ENCODE measurements around the gene SF3B6.
"Not testable (repeated sequence)": the region's sequence is repeated elsewhere in the genome, so short reads cannot be mapped to it uniquely, and the experiment has no call there.

The SF3B6 gene

GRCh38 chr2:24050041-24050979 is 25.8 kb downstream of the SF3B6 start:
- DNase-seq (ENCODE audit: low spot score) = no peak

GRCh38 chr2:24049485-24050021 is 26.6 kb downstream of the SF3B6 start, which contains the start of gene FKBP1B:
TSS of gene FKBP1B (plus strand) at chr2:24049741. CDS start at chr2:24049850, 109 bp downstream.
- DNase-seq (ENCODE audit: low spot score) = no peak

GRCh38 chr2:24048769-24049484 is 27.2 kb downstream of the SF3B6 start:
- DNase-seq (ENCODE audit: low spot score) = no peak

DNA sequence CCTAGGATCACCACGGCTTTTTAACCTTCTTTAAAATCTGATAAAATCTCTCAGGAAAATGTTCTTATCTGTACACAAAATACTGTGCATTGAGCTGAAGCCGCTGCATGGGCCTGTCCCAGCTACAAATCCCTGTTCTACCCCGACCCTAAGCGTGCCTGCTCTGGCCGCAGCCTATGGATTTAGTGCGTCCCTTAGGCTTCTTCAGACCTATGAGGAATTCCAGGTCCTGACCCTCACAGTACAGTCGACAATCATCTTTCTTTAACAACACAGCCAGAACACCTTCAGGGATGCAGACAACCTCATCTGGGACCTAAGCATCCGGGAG is 28.5 kb downstream of the SF3B6 start:
- DNase-seq (ENCODE audit: low spot score) = no peak

DNA sequence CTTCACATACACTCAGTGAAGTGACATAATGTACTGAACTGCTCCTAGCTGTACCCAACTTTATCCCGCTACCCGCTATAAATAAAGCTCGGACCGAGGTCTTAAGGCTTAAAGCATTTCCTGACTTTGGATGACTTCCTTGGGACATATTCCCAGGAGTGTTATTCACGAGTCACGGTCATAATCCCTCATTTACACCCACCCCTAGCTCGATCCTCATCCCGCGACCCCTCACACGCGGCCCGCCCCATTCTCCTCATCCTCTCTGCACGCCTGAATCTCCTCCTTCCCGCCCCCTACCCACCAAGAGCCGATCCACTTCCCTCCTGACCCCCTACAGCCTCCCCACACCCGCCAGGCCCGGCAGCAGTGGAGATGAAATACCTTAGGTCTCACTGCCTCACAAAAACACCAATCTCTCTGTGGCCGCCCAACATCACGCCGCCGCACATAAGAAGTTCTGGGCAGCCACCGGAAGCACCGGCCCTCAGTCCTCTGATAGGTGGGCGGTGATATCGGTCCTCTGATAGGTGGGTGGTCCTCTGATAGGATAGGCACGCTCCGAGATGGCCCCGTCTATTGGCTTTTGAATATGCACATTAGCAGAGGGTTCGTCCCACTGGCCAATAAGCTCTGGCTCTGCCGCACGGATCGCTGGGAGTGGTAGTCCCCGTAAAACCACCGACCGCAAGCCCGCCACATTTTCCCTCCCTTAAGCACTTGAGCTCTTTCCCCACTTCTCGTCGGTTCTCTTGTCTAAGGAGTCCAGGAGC is 29.0 kb downstream of the SF3B6 start, which contains the start of gene WDCP:
WDCP (minus strand) TSS at position 462 of the 773 bp plus-strand sequence. CDS start 7,897 bp downstream, outside the sequence.
- peak; percentile 99 for DNase-seq (ENCODE audit: low spot score)

DNA sequence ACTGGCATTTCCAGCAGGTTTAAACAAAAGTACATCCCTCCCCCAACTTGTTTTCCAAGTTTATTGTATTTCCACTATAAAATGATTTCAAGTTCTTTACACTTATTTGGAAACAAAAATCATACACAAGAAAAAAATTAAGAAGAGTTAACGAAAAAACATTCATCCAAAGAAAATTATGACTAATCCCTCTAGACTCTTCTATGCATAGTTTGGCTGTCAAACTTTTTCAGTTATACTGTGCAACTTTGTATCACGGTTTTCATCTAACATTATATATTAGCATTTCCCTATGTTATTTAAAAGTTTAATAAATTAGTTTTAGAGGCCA is 29.6 kb downstream of the SF3B6 start:
- no peak for DNase-seq (ENCODE audit: low spot score)

DNA sequence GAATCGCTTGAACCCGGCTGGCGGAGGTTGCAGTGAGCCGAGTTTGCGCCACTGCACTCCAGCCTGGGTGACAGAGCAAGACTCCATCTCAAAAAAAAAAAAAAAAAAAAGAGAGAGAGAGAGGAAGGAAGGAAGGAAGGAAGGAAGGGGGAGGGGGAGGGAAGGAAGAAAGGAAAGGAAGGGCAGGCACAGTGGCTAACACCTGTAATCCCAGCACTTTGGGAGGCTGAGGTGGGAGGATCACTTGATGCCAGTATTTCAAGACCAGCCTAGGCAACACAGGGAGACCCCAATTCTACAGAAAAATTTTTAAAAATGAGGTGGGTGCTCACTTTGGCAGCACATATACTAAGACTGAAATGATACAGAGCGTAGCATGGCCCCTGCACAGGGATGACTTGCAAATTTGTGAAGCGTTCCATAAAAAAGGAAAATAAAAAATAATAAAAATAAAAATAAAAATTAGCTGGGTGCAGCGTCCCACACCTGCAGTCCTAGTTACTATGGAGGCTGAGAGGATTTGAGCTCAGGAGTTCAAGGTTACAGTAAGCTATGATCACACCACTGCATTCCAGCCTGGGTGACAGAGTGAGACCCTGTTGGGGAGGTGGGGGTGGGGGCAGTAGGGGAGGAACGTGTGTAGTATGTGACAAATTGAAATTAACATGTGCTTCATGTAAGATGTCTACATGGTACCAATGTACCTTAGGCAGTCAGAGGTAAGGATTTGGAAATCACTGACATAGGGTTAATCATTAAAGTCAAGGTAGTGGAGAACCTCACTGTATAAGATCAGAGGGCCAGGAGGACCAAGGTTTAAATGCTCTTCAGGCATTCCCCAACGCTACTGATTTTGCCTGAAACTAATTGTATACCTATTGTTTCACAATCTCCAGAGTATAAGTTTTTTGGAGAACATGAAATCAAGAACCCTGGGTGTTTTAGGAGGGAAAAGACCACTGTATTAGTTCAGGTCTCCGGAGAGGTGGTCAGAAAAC is 30.3 kb downstream of the SF3B6 start:
- DNase-seq (ENCODE audit: low spot score) = no peak

DNA sequence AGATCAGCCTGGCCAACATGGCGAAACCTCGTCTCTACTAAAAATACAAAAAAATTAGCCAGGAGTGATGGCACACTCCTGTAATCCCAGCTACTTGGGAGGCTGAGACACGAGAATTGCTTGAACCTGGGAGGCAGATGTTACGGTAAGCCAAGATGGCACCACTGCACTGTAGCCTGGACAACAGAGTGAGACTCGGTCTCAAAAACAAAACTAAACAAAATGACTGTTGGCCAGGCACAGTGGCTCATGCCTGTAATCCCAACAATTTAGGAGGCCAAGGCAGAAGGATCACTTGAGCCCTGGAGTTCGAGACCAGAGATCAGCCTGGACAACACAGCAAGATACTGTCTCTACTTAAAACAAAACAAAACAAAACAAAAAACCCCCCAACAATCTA is 33.0 kb downstream of the SF3B6 start:
- not testable (repeated sequence) for DNase-seq (ENCODE audit: low spot score)

DNA sequence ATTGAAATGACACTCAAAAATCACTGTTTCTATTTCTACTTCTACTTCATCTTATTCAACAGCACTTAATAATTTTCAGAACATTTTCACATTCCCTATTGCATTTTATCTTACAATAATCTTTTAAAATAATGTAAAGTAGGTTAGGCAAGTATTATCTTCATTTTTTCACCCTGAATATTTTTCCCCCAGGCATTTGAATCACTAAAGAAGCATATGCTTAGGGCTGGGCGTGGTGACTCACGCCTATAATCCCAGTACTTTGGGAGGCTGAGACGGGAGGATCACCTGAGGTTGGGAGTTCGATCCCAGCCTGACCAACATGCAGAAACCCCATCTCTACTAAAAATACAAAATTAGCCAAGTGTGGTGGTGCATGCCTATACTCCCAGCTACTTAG is 35.6 kb downstream of the SF3B6 start:
- DNase-seq (ENCODE audit: low spot score) = no peak

- DNase-seq (ENCODE audit: low spot score) = no peak
Measured at GRCh38 chr2:24038786-24039499, 37.2 kb downstream of the SF3B6 start.

DNA sequence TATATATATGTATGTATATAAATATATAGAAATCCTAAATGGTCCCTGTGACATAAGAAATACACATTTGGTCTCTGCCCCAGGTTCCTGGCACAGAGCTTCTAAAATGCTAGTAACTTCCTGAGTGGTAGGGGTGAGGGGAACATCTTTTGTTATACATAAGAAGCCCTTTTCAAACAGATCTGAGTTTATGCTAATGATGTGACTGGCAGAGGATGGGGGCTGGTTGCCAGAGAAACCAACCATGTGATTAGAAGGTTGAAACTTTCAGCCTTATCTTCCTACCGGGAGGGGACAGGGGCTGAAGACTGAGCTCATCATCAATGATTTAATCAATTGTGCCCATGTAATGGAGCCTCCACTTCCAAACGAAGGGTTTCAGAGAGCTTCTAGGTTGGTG is 49.9 kb downstream of the SF3B6 start:
- no peak for DNase-seq (ENCODE audit: low spot score)

DNA sequence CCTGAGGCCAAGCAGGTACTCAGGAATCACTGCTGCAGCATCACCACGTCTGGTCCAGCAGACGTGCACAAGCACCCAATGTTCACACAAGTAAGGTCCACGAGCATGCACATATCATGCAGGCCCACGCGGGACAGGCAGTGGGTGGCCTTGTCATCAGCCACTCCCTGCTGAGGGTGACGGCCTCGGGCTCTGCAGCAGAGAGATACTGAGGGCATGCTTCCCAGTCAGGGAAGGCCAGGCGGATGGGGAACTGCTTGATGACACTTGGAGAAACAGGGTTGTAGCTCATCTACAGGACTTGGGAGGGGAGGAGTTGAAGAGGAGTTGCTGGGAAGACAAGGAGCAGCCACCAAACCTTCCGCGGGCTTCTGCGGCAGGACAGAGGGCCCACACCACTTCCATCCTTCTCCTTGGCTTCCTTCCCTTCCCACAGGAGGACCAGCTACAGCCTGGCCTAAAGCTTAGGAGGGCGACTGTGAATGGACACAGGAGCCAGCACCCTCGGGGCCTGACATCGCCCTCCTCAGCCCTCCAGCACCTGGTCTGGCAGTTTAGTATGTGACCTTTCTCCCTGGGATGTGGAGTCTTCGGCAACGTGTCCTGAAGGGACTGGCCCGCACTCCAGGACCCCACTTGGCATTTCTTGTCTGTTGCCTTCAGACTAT is 51.0 kb downstream of the SF3B6 start:
- no peak for DNase-seq (ENCODE audit: low spot score)

GRCh38 chr2:24024018-24024417 is 52.1 kb downstream of the SF3B6 start:
- DNase-seq (ENCODE audit: low spot score) = no peak

DNA sequence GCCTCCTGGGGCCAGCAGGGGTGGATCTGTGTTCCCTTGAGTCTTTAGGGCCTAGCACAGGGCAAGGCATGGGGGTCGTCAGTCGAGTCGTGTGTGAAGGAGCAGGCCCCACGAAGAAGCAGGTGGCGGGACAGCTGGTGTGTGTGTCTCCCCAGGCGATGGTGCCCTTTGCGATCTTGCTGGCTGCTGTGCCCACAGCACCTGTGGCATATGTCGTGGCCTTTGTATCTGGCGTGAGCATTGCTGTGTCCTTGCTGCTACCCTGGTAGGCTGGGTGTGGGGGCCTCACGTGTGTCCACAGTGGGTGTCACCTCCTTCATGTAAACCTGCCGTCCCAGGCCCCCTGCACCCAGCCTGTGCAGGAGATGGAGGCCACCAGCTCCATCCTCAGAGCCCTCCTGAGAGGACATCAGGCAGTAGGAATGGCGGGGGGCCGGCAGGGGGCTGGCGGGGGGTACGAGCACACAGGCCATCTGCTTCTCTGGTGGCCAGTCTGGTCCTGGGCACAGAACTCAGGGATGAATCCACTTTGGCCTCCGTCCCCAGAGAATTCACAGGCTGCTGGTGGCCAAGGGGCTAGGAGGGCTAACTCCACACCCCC is 53.1 kb downstream of the SF3B6 start:
- no peak for DNase-seq (ENCODE audit: low spot score)

GRCh38 chr2:24022324-24022974 is 53.7 kb downstream of the SF3B6 start:
- DNase-seq (ENCODE audit: low spot score) = no peak

- no peak for DNase-seq (ENCODE audit: low spot score)
Measured at GRCh38 chr2:24021122-24021998, 54.8 kb downstream of the SF3B6 start.

DNA sequence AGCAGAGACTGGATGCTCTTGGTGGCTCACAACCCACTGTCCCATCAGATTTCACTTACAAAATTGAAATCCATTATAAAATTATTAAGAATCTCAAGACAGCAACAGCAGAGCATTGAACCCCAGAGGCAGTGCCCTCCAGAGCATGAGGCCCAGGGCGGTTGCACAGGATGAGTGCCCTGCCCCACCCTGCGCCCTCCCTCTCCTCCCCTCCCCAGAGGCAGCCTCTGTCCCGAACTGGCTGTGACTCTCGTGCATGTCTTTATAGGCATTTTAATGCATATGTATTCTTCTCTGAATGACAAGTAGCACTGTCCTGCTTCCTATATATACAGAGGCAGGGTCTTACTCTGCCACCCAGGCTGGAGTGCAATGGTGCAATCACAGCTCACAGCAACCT is 55.9 kb downstream of the SF3B6 start:
- no peak for DNase-seq (ENCODE audit: low spot score)

DNA sequence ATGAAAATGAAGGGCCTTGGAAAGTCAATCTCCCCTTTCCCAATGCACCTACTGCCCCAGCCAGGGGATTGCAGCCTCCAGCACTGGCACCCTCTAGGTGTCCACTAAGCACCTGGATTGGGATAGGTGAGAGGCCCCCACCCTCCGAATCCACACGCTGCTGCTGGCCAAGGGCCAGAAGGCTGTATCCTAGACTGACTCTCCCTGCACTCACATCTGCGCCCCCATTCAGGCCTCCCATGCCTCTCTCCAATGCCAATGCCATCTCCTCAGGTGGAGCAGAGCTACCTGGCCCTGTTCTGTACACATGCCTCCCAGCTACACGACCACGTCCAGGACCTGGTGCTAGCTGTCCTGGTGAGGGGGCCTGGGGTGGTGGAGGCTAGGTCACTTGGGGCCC is 56.4 kb downstream of the SF3B6 start:
- DNase-seq (ENCODE audit: low spot score) = no peak
